SK-N-DZ (cell line): ENCODE measurements around the gene ANKH.
"Not testable (repeated sequence)": the region's sequence is repeated elsewhere in the genome, so short reads cannot be mapped to it uniquely, and the experiment has no call there.

Source experiments
- DNase-seq: peaks from one replicate; pipeline ENCODE4 v3.0.0-alpha.2; 2015; ENCODE audit warnings: low spot score

The ANKH gene

GRCh38 chr5:14884062-14884612 lies 12.6 kb upstream of the ANKH start:
- no peak for DNase-seq

GRCh38 chr5:14882658-14883580 lies 11.3 kb upstream of the ANKH start:
- no peak for DNase-seq

DNA sequence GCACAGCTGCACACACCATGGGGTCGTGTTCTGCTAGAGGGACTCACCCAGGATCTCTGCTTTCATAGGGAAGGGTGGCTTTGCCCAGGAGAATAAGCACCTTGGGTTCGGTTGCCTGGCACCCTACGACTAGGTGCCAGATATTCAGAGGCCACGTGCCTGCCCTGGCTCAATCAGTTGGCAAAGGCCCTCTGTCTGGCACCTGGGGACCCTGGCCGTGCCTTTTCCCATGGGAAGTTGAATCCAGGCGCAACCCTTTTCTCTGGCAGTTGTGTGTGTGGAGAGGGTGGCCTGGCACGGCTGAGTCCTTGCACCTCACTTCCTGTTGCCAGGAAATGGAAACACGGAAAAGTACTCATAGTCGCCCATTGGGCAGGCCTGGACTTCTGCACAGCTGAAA lies 10.2 kb upstream of the ANKH start:
- no peak for DNase-seq

GRCh38 chr5:14880688-14881087 lies 9.1 kb upstream of the ANKH start:
- no peak for DNase-seq

DNA sequence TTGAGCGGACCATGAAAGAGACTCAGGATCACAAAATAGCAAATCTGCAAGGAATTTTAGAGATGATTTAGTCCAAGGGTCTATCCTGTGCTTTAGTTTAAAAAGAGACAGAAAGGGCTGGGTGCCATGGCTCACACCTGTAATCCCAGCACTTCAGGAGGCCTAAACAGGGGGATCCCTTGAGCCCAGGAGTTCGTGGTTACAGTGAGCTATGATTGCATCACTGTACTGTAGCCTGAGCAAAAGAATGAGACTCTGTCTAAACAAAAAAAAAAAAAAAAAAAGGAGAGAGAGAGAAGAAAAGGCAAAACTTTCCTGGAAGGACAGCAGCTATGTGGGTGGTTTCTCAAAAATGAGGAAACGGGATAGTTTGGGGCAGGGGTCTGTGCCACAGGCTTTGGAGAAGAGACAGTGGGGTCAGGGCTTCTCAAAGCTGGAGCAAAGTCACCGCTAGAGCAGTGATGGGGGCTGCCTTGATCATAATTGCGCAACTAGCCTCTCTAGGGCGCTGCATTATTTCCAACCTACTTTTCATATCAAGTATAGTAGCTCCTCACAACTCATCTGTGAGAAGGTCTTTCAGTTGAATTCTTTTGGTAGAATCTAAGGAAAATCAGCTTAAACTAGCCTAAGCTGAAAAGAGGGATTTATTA lies 8.5 kb upstream of the ANKH start:
- DNase-seq, result no peak

DNA sequence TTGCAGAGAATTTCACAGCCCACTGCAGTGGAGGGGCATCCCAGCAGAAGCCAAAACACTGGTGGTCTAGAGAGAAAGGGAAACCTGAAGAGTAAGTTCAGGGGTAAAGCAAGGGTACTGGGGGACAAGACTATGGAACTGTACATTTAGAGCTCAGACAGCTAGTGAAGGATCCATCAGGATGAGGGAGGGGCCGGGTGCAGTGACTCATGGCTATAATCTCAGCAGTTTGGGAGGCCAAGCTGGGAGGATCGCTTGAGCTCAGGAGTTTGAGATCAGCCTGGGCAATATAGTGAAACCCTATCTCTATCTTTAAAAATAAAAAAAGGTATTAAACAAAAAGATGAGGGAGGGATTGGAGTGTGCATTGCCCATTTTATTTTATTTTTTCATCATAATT lies 7.8 kb upstream of the ANKH start:
- no peak for DNase-seq

DNA sequence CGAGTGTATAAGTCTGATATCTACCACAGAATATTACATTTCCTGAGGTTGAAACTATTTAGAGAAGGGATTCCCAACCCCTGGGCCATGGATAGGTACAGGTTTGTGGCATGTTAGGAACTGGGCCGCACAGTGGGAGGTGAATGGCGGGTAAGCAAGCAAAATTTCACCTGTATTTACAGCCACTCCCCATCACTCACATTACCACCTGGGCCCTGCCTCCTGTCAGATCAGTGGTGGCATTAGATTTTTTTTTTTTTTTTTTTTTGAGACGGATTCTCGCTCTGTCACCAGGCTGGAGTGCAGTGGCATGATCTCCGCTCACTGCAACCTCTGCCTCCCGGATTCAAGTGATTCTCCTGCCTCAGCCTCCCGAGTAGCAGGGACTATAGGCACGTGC lies 6.6 kb upstream of the ANKH start:
- not testable (repeated sequence) for DNase-seq

DNA sequence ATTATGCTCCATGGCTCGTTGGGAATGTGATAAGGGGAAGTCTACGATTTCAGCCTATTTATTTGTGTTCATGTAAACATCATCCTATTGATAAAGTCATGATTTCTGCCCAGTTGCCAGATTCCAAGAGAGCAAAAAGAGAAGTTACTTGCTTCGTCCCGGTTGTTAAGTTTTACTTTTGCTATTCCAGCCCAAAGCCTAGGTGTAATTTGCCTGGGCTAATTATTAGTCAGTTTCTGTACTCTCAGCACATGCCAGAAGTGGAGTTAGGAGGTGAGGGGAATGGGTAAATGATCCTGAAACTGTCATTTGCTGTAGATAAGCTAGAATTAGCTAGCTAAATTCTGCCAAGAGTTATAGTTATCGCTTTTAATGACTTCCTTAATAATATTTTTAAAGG lies 4.5 kb upstream of the ANKH start:
- no peak for DNase-seq

DNA sequence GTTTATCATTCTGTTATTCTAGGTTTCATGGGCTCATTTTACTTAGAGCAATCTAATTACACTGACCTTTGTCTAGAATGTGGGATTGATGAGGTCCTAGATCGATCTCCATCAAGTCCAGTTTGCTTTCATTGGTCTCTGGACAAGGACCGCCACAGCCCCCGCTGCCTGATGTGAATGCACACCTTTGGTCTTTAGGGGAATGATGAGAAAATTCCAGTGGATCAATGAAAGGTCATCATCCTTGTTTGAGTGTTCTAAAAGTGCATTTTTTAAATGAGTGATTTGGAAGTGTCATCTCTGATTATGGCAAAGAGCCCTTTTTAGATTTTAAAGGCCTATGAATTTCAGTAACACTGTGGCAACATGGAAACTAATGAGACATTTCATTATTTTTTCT lies 2.2 kb upstream of the ANKH start:
- DNase-seq, result no peak

GRCh38 chr5:14873093-14873492 lies 1.5 kb upstream of the ANKH start:
- DNase-seq, result no peak

DNA sequence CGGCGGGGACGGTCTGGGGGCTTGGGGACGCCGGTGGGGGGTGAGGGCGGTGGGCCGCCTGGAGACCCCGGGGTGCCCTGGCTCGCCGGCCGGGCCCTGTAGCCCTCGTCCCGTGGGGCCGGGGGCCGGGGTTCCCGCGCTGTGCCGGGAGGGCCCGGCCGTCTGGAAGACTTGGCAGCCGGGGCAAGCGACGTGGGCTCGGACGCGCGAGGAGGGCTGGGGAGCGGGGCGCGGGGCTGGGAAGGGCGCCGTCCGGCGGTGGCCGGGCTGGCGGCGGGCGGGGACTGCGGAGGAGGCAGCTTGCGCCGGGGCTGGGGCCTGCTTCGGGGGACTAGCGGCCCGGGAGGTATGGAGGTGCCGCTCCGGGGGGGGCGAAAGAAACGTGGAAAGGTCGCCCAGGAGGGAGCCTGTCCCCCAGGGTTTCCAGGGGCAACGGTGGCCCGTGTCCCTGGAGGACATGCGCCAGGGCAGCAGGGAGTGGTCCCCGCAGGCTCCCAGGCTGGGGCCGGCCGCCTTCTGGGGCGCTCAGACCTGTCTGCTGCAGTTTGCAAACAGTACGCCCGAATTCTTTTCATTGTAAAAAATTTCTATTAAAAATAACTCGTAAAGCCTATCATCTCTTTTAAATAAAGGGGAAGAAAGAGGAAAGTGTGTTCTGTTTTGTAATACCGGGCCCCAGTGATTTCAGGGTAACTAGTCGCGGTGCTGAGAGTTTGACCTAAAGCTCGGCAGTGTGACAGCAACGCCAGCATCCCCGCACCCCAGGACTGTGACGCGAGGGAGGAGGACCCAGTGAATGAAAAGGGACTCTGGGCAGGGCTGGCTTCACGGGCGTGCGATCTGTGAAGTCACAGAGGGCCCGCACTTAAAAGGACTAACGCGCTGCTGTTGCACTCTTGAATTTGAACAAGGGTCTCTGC lies 752 bp upstream of the ANKH start:
- peak; percentile 56 for DNase-seq

- DNase-seq, result peak; percentile 23
Observed at GRCh38 chr5:14870337-14871213, 1.0 kb downstream of the ANKH start.

GRCh38 chr5:14869668-14870164 lies 1.9 kb downstream of the ANKH start:
- no peak for DNase-seq

DNA sequence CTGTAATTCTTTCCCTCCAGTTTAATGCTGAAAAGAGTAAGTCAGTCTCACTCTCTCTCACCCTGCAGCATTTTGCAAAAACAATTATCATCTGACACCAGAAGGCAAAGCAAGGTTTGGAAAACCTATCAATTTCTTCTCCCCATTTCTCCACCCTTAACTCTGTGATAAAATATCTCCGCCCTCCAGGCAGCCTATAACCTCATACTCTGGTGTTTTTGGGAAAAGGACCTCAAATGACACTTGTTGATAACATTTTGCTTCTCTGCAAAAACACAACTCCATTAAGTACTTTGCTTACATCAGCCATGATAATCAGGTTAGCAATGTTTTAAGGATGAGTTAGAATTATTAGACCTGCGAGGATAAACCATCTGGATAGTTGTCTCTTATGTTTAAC lies 2.3 kb downstream of the ANKH start:
- no peak for DNase-seq

- DNase-seq, result no peak
Observed at GRCh38 chr5:14868771-14869170, 2.8 kb downstream of the ANKH start.

DNA sequence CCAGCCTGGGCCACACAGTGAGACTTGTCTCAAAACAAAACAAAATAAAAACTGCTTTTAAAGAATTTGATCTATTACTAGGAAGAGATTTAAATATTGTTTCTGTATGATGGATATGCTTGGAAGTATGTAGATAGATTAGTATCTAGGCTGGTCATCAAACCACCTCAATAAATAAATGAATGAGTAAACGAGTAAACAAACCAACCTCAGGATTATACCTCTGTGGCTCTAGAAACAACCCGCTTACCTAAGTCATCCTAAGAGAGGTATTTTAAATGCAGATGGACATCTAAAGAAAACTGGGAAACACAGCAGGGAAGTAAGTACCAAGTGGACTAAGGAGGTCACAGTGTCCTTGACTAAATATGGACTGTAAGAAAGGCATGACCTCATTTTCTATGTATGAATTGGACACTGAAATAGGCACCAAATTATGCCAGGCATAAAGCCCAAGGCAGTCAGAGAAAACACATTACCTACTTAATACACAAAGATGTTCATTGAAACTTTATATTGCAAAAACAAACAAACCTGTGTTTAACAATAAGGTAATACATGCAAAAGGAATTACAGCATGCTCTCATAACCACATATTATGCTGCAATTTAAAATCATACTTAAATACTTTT lies 7.3 kb downstream of the ANKH start:
- DNase-seq, result no peak

GRCh38 chr5:14863105-14863504 lies 8.5 kb downstream of the ANKH start:
- no peak for DNase-seq

- DNase-seq, result peak; percentile 69
Observed at GRCh38 chr5:14861123-14861765, 10.3 kb downstream of the ANKH start.

DNA sequence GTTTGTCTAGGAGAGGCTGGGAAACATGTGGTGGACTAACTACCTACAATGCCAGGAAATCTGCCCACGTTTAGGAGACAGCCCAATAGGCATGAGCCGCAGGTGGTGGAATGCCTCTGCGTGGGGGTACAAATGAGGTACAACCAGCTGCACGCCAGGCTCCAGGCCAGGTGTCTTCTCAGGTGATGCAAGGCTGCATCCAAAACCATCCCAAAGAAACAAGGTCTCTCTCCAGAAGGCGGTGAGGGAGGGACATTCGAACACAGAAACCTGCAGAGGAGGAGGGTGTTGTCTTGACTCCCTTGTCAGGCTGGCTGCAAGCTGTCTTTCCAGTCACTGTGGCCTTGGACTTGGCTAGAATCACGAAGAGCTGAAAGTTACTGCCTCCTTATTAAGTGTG lies 11.6 kb downstream of the ANKH start:
- no peak for DNase-seq

GRCh38 chr5:14859150-14859549 lies 12.4 kb downstream of the ANKH start:
- DNase-seq, result no peak
